Epidermal melanocyte (primary cell): Measurements from ENCODE around the gene IRF2.

ENCODE experiments used
- DNase-seq: peaks from one replicate; pipeline ENCODE4 v3.0.0; 2011; ENCODE audit warnings: low spot score; ENCODE audit not compliant: insufficient read length

IRF2 gene

DNA sequence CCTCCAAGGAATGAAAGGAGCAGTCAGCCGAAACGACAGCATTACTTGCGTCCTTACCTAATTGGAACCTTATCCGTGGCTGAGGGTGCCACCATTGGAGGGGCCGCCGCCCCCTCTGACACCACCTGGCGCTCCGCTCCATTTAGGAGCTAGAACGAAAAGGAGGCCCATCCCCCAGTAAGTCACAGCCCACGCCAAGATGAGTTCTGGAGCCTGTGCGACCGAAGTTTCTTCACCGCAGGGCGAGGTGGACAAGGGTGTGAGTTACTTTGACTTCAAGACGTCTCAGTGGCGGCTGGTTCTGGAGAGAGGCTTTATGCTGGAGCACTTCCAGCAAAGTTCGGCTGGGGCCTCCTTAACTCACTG, 729 bp upstream of the IRF2 start:
- no peak for DNase-seq

DNA sequence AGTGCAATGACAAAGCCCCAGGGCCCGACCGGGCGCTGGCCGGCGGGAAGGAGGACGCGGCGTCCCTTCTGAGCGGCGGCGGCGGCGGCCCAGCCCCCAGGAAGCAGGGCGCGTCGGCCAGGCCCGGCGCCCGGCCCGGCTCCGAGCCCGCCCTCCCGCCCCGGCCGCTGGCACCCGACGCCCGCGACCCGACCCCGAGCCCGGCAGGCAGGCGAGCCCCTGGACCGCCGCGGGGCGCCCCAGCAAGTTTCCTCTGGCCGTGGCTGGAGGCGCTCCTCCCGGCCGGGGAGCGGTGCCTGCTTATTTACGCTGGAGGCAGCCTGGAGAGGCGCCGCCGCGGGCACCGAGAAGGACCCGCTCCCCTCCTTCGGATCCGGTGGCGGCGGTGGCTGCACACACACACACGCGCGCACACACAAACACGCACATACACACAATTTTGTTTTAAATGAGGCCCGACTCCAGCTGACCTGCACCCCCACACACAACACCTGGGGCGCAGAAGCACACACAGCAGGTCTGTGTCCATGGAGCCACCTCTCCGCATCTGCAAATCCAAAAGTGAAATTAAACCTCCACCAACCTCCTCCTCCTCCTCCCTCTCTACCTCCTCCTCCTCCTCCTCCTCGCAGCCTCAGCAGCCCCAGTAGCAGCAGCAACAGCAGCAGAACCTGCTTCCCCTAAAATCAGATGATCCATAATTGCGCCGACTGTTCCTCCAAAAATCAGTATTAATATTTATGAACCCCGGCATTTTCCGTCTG, 669 bp downstream of the IRF2 start:
- no peak for DNase-seq

DNA sequence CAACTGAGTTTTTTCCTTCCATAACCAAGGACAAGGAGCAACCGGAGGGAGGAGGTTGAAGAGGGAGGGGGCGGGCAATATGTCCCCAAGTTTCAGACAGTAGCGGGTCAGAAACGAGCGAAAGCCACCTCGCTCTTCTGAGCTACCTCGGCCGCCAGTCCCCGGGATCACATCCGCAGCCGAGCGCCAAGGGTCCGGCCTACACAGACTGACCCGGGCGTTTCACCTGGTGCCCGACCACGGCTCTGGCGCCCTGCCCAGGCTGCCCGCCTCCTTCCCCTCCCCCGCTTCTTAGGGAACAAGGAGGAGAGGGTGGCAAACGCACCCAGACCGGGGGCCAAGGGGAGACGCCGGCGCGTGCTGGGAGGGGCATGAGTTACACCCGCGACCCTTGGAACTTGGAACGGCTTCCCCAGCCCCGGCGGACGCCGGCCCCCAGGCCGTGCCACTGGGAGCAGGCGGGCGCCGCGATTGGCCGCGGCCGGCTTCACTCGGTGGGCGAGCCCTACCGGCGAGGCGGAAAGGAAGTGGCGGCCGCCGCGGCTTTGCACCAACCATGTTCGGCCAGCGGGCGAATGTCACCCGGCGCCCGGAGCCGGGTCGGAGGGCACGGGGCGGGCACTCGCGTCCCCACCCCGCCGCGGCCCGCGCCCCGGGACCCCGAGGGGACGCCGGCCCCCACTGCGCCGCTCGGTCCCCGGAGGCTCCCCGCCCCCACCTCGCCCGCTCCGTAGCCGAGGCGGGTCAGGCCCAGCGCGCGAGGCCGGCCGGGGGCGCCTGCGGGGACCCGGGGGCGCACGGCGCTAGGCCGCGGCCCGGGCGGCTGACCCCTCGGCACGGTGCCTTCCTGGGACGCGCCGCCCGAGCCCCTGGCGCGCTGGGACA, 1.5 kb downstream of the IRF2 start:
- peak; percentile 49 for DNase-seq

DNA sequence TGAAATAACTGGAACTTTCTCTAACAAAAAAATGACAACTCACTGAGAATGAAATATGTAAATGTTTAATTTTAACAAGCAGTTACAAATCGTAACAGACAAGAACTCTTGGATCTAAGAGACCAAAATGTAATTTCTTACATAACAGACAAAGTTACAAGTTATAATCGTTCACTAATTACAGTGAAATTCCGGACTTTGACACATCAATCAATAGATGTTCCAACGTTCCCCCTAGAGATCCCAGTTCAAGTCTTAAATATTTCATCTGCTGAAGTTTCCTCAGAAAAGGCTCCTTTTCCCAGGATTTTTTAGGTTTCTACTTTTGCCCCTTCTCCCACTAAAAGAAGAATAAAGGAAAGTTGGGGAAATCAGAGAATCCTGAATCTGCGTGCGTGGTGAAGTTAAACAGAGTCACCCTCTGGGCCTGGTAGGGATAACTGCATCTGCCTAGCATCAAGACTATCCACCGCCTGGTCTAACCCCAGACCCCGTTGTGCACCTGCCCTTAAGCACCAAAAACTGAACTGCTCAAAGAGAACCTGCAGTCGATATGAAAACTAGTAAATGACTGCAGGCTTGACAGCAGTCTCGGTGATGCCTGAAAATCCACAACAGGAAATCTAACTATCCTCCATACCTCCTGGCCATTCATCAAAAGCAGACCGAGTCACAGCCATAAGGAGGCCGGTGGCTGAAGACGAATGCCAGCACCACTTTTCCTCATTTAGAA, 2.3 kb downstream of the IRF2 start:
- DNase-seq, result no peak

DNA sequence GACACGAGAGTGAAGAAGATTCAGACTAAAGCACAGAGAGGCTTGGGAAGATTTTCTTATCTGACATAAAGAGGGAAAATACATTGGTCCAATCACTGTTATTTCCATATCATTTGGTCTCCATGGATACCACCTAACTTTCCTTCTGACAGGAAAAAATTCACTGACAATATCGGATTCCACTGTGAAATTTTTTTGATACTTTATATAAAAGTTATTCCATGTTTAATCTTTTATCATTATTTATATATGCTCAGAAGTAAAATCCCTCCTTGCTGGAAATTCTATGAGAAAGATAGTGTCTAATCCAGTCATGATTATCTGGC, 3.6 kb downstream of the IRF2 start:
- no peak for DNase-seq

DNA sequence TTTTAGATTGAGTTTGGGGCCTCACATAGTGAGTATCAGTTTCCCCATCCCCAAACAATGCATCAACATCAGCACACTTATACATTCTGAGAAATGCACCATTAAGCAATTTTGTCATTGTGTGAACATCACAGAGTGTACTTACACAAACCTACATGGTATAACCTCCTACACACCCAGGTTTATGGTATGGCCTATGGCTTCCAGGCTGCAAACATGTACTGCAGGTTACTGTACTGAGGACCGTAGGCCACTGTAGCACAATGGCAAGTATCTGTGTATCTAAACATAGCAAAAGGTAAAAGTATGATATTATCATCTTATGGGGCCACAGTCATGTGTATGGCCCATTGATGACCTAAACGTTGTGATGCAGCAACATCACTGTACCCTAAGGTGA, 7.7 kb downstream of the IRF2 start:
- no peak for DNase-seq

DNA sequence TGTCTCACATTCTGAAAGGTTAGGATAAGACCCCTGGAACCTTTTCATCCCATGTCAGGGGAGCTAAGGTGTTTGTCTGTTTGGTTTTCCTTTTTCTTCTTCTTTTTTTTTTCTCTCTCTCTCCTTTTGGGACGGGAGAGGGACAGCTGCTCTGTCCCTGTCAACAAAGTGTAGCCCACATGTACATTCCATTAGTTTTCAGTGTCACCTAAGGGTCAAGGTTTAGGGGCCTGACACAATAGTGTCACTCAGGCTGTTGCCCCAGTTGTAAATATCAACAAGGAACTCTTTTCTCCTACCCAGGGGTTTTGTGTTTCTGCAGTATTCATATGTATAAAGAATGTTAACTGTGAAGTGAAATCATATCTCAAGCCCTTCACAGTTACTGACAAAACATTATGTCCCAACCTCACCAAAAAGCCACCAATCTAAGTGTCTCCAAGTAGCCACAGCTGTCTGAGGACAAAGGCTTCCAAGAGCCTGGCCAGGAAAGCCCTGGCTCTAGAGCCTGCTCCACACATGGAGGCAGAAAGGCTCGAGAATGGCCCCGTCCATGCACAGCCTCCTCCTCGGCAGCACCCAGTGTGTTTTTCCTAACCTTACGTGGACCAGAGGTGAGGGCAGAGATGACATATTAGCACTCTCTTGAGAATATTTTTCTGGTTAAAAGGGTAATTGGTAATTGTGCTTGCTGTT, 9.4 kb downstream of the IRF2 start:
- DNase-seq, result no peak

DNA sequence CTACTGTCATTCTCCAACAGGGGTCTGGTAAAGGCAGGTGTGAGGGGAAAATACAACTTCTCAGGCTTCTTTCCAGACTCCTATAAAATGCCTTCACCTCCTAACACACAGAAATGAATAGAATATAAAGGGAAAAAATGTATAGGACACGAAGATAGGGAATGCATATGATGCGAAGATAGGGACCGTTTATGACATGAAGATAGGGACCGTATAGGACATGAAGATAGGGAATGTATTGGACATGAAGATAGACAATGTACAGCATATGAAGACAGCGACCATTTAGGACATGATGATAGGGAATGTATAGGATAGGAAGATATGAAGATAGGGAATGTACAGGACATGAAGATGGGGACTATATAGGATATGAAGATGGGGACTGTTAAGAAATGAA, 10.5 kb downstream of the IRF2 start:
- no peak for DNase-seq

DNA sequence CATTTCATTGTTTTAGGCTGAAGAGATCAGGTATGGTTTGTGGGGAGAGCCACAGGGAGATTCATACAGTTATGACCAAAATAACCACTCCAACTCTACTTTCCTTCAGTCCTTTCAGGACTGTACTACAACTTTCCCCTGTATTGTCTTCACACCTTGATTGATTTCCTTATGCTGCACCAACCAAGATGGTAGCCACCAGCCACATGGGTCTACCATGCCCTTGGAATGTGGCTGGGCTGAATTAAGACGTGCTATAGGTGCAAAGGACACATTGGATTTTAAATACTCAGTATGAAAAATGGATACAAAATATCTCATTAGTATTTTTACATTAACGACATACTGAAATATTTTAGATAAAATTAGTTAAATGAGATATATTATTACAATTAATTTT, 11.2 kb downstream of the IRF2 start:
- DNase-seq, result no peak

DNA sequence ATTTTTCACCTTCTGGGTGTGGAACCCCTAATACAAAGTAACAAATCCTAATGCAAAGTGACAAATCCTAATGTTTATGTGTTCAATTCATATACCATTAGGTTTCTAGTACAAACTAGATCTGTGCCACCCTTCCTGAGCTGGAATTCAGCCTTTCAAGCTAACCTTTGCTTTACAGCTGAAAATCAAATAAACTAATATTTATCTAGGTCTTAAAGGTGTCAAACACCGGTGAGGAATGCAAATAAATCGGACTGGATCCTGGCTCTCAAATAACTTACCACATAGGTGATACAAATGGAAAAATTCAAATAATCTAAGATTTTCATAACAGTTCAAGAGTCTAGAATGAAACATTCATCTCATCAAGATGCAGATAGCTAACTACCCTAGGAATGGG, 11.6 kb downstream of the IRF2 start:
- no peak for DNase-seq

DNA sequence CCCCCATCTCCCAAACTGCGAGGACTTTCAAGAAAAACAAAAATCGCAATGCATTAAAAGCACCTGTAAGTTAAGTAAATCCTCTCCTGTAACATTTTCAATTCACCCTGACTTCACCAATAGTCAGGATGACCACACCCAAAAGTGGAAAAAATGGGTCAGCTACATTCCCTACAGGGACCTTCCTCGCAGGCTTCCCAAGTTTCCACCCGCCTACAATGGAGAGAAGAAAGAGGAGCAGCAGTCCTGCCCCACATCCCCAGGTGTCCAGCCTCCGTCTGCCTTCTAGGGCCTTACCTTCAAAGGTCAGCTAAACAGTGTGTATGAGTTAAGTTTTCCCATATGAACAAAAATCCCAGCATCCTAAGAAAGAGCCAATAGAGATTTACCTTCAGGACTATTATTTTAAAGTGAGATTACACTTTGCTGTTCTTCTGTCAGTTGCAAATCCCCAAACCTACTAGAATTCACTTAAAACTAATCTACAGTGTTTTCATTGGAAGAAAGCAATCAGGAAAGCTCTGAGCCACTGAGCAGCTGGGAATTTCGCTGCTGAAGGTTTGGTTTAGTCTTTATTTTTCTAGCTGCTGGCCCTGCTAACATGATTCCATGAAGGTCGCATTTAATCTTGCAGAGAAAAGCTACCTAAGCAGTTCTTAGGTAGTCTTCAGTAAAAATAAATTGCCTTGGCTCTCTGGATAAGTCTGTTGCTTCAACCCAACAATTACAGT, 12.5 kb downstream of the IRF2 start:
- no peak for DNase-seq

DNA sequence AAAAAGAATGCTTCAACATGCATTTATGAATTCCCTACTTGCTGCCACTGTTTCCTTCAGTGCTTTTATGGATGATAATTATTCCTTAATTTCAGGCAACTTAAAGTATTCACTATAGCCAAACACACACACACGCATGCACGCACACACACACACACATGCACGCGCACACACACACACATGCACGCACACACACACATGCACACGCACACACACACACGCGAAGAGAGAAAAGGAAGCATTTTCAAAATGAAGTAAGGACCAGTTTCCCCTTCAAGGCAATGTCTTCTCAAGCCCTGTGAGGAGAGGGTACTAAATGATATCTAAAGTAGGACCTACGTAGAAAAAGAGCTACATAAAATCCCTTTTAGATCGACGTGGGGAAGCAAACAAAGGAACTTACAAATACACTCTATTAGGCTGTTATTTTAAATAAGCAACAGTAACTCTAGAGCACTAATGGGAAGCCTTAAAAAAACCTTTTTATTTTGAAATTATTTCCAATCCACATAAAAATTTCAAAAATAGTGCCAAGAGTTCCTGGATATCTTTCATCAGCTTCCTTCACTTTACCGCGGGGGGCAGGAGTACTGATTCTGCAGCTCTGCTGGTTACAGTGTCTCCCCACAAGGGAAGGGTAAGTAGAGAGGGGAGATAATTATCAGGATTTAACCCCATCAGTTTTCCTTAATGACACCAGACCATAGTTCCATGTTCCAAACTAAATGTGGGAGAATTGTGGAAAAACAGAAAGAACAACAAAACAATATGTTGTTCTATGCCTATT, 13.7 kb downstream of the IRF2 start:
- no peak for DNase-seq

DNA sequence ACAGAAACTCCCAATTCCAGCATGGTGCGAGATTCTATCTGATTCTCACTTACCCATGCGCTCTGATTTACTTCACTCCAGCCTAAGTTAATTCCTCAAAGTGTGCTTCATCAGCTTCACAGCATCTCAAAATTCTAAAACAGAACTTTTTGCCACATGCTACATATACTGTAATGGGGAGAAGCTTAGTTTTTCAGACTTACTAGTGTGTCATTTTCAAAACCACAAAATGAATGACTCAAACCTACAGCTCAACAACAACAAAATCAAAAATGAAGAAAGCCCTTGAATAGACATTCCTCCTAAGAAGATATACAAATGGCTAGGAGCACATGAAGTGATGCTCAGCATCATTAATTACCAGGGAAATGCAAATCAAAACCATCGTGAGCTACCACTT, 14.9 kb downstream of the IRF2 start:
- DNase-seq, result no peak

DNA sequence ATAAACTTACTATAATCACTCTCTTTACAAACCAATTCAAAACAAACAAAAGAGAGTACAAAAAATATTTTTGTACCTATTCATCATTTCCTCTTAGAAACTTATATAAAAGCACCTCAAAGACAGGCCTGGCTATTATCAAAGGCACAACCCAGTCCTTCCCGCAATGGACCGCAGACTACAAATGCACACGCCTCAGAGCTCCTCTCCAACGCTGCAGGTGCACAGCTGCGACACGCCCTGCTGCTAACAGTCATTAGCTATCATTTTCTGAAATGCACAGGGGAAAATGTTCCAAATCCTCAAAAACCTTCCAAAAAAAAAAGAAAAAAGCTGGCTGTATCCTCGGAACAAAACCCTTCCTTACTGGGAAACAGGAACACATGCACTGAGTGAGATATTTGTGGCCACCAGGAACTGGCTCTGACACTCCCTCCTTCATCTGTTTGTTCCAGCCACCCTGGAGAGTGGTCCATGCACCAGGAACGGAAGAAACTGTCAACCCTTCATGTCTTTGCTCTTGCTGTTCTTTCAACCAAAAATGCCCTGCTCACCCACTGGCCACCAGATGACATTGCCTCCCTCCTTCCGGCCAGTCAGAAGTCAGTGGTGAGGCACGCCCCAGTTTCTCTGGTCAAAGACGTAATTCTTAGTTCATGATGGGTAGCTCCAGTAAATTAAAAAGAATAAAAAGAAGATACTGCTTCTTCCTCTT, 16.7 kb downstream of the IRF2 start:
- no peak for DNase-seq

DNA sequence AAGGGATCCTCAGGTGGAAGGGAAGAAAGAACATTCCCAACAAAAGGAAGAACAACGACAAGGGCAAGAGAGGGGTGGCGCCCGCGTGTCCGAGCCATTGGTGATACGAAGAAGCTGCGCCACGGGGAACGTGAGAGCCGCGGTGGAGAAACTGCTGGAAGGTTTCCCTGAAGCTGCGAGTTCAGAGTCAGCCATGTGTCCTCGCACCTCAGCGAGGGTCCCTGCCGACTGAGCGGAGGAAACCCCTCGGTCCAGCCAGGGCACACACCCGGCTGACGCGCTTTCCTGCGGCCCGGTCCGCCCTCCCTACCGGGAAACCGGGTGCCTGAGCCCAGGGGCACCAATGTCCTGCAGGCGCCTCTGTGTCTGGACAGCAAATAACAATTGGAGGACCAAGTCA, 18.0 kb downstream of the IRF2 start:
- no peak for DNase-seq

DNA sequence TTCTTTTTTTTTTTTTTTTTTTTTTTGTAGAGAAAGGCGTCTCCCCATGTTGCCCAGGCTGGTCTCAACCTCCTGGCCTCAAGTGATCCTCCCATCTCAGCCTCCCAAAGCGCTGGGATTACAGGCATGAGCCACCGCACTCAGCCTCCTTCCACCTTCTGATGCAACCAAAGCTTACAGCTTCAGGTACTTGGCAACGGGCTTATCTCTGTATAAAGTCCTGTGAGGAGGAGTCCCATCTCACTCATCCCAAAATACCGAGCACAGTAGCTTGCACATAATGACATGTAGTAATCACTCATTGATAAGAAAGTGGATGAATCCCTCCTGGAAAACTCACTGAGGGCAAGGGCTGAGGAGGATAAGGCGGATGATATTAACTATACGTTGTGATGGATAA, 19.1 kb downstream of the IRF2 start:
- DNase-seq, result no peak

DNA sequence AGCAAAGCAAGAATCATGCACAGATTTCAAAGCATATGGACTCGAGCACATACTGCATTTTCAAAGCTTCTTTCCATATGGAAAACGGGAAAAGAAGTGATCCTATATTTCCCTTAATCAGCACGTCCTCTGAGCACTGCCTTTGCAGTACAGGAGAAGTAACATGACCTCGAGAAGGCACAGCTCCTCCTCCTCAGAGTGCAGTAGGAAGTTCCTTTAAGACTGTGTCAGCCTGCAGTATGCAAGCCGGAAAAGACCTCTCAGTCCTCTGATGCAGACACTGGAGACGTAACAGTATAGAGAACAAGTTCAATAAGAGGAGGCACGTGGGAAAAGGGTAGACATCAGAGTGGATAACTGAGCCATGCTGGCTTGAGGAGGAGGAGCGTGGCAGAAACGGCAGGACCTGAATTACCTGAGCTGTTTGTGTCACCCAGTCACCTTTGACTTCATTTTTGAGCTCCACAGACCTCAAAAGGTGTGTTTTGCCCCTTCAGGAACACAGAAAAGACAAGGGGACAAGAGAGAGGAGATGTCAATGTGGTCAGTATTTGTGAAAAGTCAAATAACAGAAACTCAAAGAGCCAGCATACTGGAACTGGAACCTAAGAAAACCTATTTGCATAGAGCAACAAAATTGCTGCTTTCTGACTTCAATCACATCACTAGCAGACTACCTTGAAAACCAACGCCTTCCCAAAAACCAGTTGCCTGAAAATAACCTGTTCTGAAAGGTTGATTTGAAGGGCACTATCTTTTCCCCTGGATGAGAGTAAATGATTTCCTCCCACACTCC, 20.8 kb downstream of the IRF2 start:
- peak; percentile 73 for DNase-seq

DNA sequence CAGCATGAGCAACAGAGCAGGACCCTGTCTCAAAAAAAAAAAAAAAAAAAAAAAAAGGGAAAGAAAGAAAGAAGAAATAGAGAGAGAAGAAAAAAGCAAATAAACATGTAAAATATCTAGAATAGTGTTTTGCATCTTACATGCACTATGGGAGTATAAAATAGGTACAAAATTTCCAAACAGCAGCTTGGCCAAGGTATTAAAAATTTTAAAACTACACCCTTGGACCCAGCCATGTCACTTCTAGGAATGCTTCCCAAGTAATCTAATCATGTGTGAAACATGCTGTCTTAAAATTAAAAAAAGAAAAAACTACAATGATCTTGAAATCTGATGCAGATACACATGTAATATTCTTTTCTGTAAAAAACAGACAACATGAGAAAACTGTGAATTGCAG, 21.6 kb downstream of the IRF2 start:
- DNase-seq, result no peak

DNA sequence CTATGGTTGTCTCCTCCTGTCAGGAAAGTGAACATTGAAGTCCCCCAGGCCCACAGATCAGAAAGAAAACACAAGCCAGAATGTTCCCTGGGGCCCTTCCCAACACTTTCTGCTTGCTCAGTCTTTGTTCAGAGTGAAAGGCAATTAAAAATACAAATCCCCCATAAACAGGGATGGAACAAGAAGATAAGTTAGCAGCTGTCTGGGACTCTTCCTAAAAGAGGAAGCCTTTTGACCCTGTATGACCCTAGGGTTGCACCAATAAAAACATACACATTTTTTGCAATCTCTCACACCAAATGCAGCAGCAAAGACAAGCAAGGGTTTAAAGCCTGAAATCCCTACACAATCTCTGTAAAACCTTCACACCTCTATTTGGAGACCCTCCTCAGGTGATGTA, 22.6 kb downstream of the IRF2 start:
- no peak for DNase-seq
